B cell (primary cell): ENCODE measurements around the gene CMTR1. TPM values are rescaled to one million over a fixed set of nuclear protein-coding genes. Genes with fewer than 3 reads are reported as not detected.

ENCODE experiments used
- ATAC-seq: fragments of 200-7000 bp; cut with Tn5 transposase; one replicate; pipeline ENCODE4 v1.10.0; 2021; ENCODE audit warnings: low read depth, mild to moderate bottlenecking, moderate number of reproducible peaks, moderate library complexity
- CTCF ChIA-PET: fragments of 350-600 bp; sonication (Branson Sonifier 250); formaldehyde crosslinking; loops from one replicate; lab custom pipeline; 2021; ENCODE audit warnings: antibody characterized with exemption, inconsistent platforms; lab: Charles Lee
- POLR2A ChIA-PET: fragments of 350-600 bp; sonication (Branson Sonifier 250); formaldehyde crosslinking; loops from one replicate; lab custom pipeline; 2021; ENCODE audit warnings: antibody characterized with exemption; lab: Charles Lee
- DNase-seq: peaks from one replicate; pipeline ENCODE4 v3.0.0; 2013
- H2AFZ ChIP-seq: 2 replicates; pipeline ENCODE4 v1.6.1; 2012; ENCODE audit warnings: mild to moderate bottlenecking, low read depth, low read length; ENCODE audit not compliant: insufficient read depth, poor library complexity, severe bottlenecking
- H3K27ac ChIP-seq, 2 donors: 1 replicate in 1 of 2; 2 replicates in 1 of 2; pipeline ENCODE4 v1.5.1; 2012 to 2013; ENCODE audit warnings: low read length in 2 of 2, mild to moderate bottlenecking in 2 of 2, moderate library complexity in 1 of 2
- H3K27me3 ChIP-seq, 4 experiments: fragments of 200-600 bp in 1 of 4; sonication (generic) in 1 of 4; replicated peaks in 1 of 4; 1 replicate in 2 of 4; 2 replicates in 2 of 4; pipeline versions ENCODE4 v1.6.1 to v1.7.0; 2013 to 2016; ENCODE audit warnings: low read length in 3 of 4, mild to moderate bottlenecking in 2 of 4, mixed read lengths in 1 of 4, moderate library complexity in 1 of 4; ENCODE audit not compliant: insufficient read depth in 4 of 4, control insufficient read depth in 3 of 4; ENCODE audit errors: control extremely low read depth in 1 of 4
- H3K36me3 ChIP-seq, 2 experiments: replicated peaks in 1 of 2; 1 replicate in 1 of 2; 2 replicates in 1 of 2; pipeline versions ENCODE4 v1.6.1 to v1.7.1; 2013; ENCODE audit warnings: low read length in 1 of 2; ENCODE audit not compliant: insufficient read depth in 2 of 2, control insufficient read depth in 1 of 2; ENCODE audit errors: control extremely low read depth in 1 of 2, extremely low read depth in 1 of 2
- H3K4me1 ChIP-seq, 2 donors: fragments of 200-600 bp in 1 of 2; sonication (generic) in 1 of 2; 1 replicate in 1 of 2; 2 replicates in 1 of 2; pipeline versions ENCODE4 v1.5.1 to v1.6.1; 2013 to 2017; ENCODE audit warnings: low read length in 2 of 2; ENCODE audit not compliant: control insufficient read depth in 2 of 2, insufficient read depth in 2 of 2
- H3K4me2 ChIP-seq: replicated peaks from 2 replicates; pipeline ENCODE3; 2012; ENCODE audit warnings: mild to moderate bottlenecking, low read depth, low read length; ENCODE audit not compliant: poor library complexity, severe bottlenecking
- H3K4me3 ChIP-seq, 5 experiments: fragments of 200-600 bp in 1 of 5; sonication (generic) in 1 of 5; 1 replicate in 3 of 5; 2 replicates in 2 of 5; pipeline versions ENCODE4 v1.5.1 to v1.7.0; 2011 to 2016; ENCODE audit warnings: low read length in 4 of 5, mild to moderate bottlenecking in 4 of 5, low read depth in 2 of 5, control low read depth in 1 of 5, moderate library complexity in 1 of 5; ENCODE audit not compliant: insufficient read depth in 1 of 5; ENCODE audit errors: control extremely low read depth in 1 of 5, extremely low read depth in 1 of 5
- H3K79me2 ChIP-seq: fragments of 200-600 bp; sonication (generic); one replicate; pipeline ENCODE4 v1.6.0; 2016; ENCODE audit warnings: low read length; ENCODE audit not compliant: control insufficient read depth, insufficient read depth
- H3K9ac ChIP-seq: fragments of 200-600 bp; sonication (generic); 2 replicates; pipeline ENCODE4 v1.6.1; 2017; ENCODE audit warnings: mild to moderate bottlenecking, low read length, moderate library complexity
- H3K9me3 ChIP-seq, 3 donors: one replicate each; pipeline versions ENCODE4 v1.6.1 to v1.7.1; 2013; ENCODE audit warnings: low read length in 2 of 3; ENCODE audit not compliant: control insufficient read depth in 2 of 3, insufficient read depth in 1 of 3; ENCODE audit errors: control extremely low read depth in 1 of 3
- H4K20me1 ChIP-seq: 2 replicates; pipeline ENCODE4 v1.6.0; 2012; ENCODE audit warnings: mild to moderate bottlenecking, low read length; ENCODE audit not compliant: insufficient read depth, control insufficient read depth, poor library complexity, severe bottlenecking
- H3K27ac Mint-ChIP-seq: one replicate; pipeline ENCODE4 v1.8.0; 2021; ENCODE audit warnings: mixed read lengths
- H3K27me3 Mint-ChIP-seq: one replicate; pipeline ENCODE4 v1.8.0; 2021; ENCODE audit warnings: mixed read lengths
- H3K4me1 Mint-ChIP-seq: one replicate; pipeline ENCODE4 v1.8.0; 2021; ENCODE audit warnings: mixed read lengths
- H3K4me3 Mint-ChIP-seq: one replicate; pipeline ENCODE4 v1.8.0; 2021; ENCODE audit warnings: mixed read lengths
- H3K9me3 Mint-ChIP-seq: one replicate; pipeline ENCODE4 v1.8.0; 2022; ENCODE audit warnings: mixed read lengths; ENCODE audit not compliant: insufficient read depth
- CTCF ChIP-seq: fragments of 200-600 bp; IDR thresholded peaks from one replicate; pipeline ENCODE4 v1.8.0; 2022; ENCODE audit warnings: antibody characterized with exemption, mild to moderate bottlenecking
- EZH2 ChIP-seq: IDR thresholded peaks from 2 replicates; pipeline ENCODE4 v1.6.1; 2012; ENCODE audit warnings: borderline replicate concordance, low read depth, mild to moderate bottlenecking, moderate library complexity, low read length; ENCODE audit not compliant: insufficient read depth, poor library complexity, severe bottlenecking
- WGBS: methylation state at CpG from one replicate; pipeline ENCODE4 v1.1.5; 2013; ENCODE audit warnings: missing lambda C conversion rate; ENCODE audit not compliant: insufficient coverage; 5-methylcytosine and 5-hydroxymethylcytosine counted together
- intact Hi-C: fragments of 100-400 bp; cut with micrococcal nuclease; formaldehyde crosslinking; loops from one replicate; pipeline ENCODE4 v1.10.0; 2022
- polyA plus RNA-seq: library from polyadenylated mRNA; depleted of rRNA; stranded (reverse); fragments of >200 nt; gene quantifications from 2 replicates; pipeline ENCODE4 v1.2.3, GENCODE V29; 2012
- total RNA-seq, 2 donors: library from RNA; stranded (reverse); fragments of 120-200 nt in 1 of 2; gene quantifications; 1 replicate in 1 of 2; 2 replicates in 1 of 2; pipeline versions ENCODE4 v1.2.3 to v1.2.4, GENCODE V29; 2013 to 2022

The CMTR1 gene
- total and polyA plus RNA-seq, 2 donors (not counting 1 experiment from before 2014, with no cell fraction given) = 46.0 to 82.9 TPM

GRCh38 chr6:37493661-37493995, 60.6 kb downstream of the CMTR1 start:
- intact Hi-C loops = no loop called here
- DNase-seq (no peak), ATAC-seq (no peak)
- H3K27me3 ChIP-seq = no peaks in the 10 kb centered on the region
- no peaks in the 10 kb centered on the region for H3K36me3 ChIP-seq
- H3K4me1 ChIP-seq = peaks cover 3 to 36% of the 10 kb centered on the region in 2 donors
- H3K9me3 Mint-ChIP-seq = no peaks in the 10 kb centered on the region
- no peak overlapping the region for H2AFZ ChIP-seq
- no peak overlapping the region for H3K4me3 ChIP-seq
- POLR2A ChIA-PET = no interaction called here
- WGBS = 98% methylated on average over 8 of the region's 9 CpGs
- CTCF ChIA-PET = no interaction called here
- H3K9ac ChIP-seq = no peak overlapping the region
- peaks cover 33% of the 10 kb centered on the region for H3K4me1 Mint-ChIP-seq
- H3K79me2 ChIP-seq = peaks cover 67% of the 10 kb centered on the region
- H4K20me1 ChIP-seq = no peaks in the 10 kb centered on the region
- TF ChIP-seq CTCF (no peak), EZH2 (no peak)
- no peaks in the 10 kb centered on the region for H3K27me3 Mint-ChIP-seq
- H3K27ac Mint-ChIP-seq = no peak overlapping the region
- H3K4me2 ChIP-seq = no peak overlapping the region
- no peak overlapping the region for H3K27ac ChIP-seq
- no peak overlapping the region for H3K4me3 Mint-ChIP-seq
- H3K9me3 ChIP-seq = no peaks in the 10 kb centered on the region

GRCh38 chr6:37495244-37495934, 62.4 kb downstream of the CMTR1 start:
- H3K9ac ChIP-seq = no peak overlapping the region
- no peak overlapping the region for H3K27ac ChIP-seq
- H2AFZ ChIP-seq = no peak overlapping the region
- Mint-ChIP-seq H3K9me3 (no peaks in the 10 kb centered on the region), H3K27ac (no peak overlapping the region), H3K4me1 (peaks cover 40% of the 10 kb centered on the region), H3K4me3 (no peak overlapping the region), H3K27me3 (no peaks in the 10 kb centered on the region)
- 100% methylated on average over 1 of the region's 4 CpGs for WGBS
- DNase-seq = no peak
- no peak overlapping the region for H3K4me3 ChIP-seq
- no peaks in the 10 kb centered on the region for H3K27me3 ChIP-seq
- no peak for TF ChIP-seq CTCF
- TF ChIP-seq EZH2 = no peak
- H3K79me2 ChIP-seq = peaks cover 77% of the 10 kb centered on the region
- ATAC-seq = no peak
- no peaks in the 10 kb centered on the region for H3K36me3 ChIP-seq
- intact Hi-C loops = loop anchor here (5.0 kb wide), 1 partner anchor 1077 kb away; no protein-coding TSS in a partner anchor
- no peaks in the 10 kb centered on the region for H4K20me1 ChIP-seq
- peaks cover 11 to 41% of the 10 kb centered on the region in 2 donors for H3K4me1 ChIP-seq
- no peak overlapping the region for H3K4me2 ChIP-seq
- ChIA-PET CTCF (interaction anchor here (0.7 to 1.3 kb wide), 4 partner anchors 11 to 70 kb away, joined by 3 to 6 read pairs (median 4); no protein-coding TSS in a partner anchor), POLR2A (no interaction called here)
- no peaks in the 10 kb centered on the region for H3K9me3 ChIP-seq
